ENCODE measurements around the gene MBP.

The MBP gene

DNA sequence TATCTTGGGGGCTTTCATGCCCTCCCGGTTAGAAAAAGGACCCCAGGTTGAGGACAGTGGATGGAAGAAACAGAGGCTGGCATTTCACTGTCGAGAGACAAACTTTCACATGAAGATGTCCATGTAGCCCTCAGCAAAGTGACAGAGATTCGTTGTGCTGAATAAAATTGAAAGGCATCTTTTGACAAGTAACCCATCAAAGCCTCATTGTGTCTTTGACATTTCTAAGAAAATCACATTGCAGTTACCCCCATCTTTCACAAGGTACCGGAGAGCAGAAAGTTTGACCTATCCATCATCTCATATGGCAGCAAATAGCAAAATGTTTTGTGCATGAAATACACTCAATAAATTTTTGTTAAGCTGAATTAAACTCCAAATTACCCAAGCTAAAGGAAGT, 2.0 kb upstream of the MBP start:
- no peak for DNase-seq (ENCODE audit: low read depth in 2 of 3, low spot score in 1 of 3)

DNA sequence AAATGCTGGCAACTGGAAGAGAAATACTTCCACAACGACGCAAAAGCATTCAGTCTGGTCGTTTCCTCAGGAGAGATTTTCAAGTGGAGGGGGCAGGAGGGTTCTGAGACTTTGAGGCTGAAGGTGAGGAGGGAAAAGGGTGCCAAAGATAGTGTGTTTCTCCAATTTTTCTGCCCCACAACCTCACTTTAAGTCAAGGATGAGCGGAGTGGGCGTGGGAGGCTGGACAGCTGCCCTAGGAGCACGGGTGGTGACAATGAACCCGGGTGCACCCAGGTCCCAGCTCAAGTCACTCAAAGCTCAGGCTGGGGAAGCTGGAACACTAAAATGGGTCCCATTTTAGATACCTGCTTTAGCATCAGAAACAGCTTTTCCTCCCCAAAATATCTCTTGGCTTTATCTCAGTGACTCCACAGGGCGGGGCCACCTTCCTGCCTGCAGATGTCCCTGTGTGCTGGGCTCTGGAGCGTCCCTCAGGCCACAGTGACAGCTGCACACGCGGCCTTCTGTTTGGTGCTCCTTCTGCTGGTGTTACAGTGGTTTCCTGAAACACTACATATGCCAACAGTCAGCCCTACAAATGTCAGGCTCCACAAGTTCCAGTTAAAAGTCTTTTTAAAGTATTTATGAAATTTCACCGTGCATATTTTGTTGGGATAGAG, 1.4 kb upstream of the MBP start:
- DNase-seq (ENCODE audit: low read depth in 2 of 3, low spot score in 1 of 3), result no peak

DNA sequence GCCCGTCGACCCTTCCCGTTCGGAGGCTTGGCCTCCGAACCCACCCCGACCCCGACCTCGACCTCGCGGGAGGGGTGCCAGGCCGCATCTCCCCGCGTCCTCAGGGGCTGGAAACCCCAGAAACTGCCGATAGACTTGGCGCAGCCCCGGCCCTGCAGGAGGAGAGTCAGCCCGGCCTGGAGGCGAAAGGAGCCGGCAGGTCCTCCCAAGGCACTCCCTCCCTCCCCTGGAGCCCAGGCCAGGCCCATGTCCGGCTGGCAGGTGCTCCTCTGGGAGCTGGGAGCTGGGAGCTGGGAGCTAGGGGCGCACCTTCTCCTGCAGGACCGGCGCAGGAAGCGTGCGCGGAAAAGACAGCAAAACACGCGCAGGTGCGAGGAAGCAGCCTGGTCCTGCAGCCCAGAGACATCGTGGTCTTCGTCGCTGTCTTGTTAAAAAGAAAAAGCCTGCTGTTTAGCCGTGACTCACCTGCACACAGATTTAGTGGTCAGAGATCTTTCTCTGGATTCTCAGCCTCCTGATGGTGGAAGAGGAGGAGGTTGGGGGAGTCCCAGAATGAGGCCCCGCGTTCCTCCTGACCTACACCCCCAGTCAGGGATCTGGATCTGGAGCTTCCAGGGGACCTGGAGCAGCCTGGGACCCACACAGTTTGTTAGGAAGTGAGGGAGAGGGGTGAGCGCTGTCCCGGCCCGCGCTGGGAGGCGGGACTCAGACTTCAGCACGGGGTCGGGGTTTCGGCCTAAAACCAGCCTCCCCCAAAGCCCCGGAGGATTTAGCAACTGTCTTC, 660 bp upstream of the MBP start:
- DNase-seq (ENCODE audit: low read depth in 2 of 3, low spot score in 1 of 3), result no peak

DNA sequence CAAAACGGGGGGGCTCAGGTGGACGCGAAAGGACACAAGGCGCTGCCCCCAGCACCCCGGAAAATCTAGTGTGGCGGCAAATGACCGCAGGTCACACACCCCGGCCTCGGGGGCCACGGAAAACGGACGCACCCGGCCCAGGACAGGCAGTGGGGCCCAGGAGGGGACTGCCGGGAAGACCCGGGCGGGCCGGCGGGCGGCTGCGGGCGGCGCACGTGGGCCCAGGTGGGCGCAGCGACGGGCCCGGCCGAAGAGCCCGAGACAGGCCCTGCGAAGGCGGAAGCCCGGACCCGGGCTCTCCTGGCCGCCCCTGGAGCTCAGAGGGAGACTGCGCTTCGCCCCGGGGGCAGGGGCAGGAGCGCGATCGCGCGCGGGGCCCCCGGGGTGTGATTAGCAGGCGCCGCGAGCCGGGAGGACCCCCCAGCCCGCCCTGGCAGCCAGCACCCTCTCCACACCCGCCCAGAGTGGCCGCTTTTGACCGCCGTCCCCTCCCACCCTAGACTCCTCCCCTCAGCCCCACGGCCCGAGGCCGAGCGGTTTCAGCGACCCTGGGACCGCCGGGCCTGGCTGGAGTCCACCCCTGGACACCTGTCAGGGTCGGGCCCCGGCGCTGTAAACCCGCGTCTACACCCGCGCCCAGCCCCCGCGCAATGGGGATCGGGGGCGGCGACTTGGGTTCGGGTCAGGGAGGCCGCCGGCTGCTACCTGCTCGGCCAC, 773 bp downstream of the MBP start:
- no peak for DNase-seq (ENCODE audit: low read depth in 2 of 3, low spot score in 1 of 3)

DNA sequence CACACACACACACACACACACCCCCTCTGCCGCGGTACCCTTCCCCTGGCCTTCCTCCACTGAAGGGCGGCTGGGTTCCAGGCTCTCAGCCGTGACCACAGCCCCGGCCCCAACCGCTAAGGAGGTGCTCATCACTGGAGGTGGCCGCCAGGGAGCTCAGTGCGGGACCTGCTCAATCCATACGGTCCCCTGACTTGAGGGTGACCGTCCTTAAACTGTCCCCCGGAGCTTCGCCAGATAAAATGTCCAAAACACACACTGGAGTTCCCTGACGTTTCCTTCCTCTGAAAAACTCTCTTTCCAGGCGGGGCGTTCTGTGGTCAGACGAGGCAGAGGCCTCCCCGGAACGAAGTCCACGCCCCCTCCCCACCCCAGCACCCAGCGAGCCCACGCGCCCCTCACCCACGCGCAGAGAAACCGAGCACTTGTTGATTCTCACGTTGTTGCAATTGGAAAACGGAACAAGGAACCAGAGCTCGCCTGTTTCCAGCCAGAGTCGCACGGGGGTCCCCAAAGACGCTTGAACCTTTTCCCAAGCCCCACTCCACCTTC, 1.4 kb downstream of the MBP start:
- DNase-seq (ENCODE audit: low read depth in 2 of 3, low spot score in 1 of 3), result no peak

DNA sequence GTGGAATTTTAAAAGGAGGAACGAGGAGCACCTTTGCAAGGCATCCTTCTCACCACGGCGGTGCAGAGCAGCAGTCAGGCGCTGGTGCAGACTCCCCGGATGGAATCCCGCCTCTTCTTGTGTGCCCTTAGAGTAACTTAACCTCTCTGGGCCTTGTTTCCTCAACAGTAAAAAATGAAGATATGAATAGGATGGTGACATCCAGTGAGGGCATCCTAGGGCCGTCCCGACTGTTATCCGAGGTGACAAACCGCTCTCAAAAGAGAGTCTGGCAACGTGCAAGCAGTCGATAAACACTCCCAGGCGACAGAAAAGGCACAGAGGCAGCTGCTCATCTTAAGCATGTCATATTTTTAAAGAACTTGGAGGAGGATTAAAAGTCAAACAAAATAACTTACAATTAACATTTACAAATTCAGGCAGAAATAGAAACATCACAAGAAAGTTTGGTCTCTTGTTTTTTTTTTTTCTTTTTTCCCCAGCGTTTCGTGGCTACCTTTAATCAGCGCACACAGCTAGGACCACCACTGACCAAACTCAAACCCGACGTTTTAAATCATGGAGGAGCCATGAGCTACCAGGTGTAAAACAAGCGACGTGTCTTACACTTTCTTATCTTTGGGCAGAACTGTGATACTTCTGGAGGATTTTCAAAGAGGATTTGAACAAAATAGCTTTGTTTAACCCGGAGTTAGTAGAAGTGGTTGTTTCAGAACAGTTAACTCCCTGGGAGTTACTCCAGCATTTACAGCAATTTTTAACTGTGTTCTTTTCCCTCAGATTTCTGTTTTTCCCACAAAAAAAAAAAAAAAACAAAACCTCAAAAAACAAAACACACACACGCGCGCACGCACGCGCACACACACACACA, 2.1 kb downstream of the MBP start:
- no peak for DNase-seq (ENCODE audit: low read depth in 2 of 3, low spot score in 1 of 3)

DNA sequence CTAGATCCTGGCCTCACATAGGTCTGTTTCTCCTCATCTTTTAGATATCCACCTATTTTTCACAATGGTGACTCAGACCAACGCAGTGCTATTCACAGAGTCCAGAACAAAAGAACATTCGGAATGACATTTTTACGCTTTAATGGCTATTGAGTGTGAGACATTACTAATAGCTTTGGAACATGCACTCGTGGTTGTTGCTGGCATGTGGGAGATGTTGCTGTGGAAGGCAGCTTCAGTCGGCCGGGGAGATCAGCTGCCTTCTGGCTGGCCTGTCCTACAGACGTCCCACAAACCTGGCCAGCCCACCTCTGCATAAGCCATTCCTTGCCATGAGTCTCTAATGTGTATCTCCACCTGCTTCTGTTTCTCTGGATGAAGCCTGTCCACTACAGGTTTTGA, 3.4 kb downstream of the MBP start:
- DNase-seq (ENCODE audit: low read depth in 2 of 3, low spot score in 1 of 3), result no peak

DNA sequence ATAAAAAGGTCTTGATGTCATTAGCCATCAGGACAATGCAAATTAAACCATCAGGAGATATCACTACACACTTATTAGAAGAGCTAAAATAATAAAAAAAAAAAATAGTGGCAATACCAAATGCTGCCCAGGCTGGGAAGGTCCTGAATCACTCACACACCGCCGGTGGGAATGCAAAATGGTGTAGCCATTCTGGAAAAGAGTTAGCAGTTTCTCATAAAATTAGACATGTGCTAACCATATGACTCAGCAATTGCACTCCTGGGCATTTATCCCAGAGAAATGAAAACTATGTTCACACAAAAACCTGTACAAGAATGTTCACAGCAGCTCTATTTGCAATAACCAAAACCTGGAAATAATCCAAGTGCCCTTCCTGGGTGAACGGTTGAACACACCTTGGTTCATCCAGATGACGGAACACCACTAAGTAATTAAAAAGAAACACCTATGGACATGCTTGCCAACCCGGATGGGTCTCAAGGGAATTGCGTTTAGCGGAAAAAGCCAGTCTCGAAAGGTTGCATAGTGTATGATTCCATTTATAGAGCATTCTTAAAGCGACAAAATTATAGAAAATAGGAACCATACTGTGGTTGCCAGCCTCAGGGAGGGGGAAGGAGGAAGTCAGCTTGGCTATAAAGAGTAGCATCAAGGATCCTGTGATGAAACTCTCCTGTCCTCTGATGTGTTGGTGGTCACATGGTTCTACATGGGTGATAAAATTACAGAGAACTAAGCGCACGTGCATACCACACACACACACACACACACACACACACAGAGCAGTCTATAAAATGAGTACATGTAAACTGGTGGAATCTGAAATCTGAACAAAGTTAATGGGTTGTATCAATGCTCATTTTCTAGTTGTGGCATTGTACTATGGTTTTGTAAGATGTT, 4.6 kb downstream of the MBP start:
- no peak for DNase-seq (ENCODE audit: low read depth in 2 of 3, low spot score in 1 of 3)

DNA sequence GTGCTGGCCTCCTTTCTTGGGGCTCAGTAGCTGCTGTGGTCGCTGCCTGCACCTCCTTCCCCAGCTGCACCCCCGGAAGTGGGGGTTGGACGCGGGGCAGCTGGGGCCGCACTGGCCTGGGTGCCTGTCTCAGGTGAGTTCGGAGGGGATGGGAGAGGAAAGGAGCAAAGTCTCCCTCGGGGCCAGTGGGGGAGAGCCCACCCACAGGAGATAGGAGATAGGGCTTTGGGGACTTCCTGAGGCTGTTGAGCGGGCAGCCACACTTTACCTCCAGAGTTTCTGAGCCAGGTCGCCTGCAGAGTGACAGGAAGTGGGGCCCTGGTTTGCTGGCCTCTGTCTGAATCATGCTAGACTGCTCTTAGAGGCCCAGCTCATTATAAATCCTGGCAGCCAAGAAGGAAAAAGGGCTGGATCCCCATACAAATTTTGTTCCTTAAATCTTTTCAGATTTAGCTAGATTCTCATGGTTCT, 8.1 kb downstream of the MBP start:
- no peak for DNase-seq (ENCODE audit: low read depth in 2 of 3, low spot score in 1 of 3)

DNA sequence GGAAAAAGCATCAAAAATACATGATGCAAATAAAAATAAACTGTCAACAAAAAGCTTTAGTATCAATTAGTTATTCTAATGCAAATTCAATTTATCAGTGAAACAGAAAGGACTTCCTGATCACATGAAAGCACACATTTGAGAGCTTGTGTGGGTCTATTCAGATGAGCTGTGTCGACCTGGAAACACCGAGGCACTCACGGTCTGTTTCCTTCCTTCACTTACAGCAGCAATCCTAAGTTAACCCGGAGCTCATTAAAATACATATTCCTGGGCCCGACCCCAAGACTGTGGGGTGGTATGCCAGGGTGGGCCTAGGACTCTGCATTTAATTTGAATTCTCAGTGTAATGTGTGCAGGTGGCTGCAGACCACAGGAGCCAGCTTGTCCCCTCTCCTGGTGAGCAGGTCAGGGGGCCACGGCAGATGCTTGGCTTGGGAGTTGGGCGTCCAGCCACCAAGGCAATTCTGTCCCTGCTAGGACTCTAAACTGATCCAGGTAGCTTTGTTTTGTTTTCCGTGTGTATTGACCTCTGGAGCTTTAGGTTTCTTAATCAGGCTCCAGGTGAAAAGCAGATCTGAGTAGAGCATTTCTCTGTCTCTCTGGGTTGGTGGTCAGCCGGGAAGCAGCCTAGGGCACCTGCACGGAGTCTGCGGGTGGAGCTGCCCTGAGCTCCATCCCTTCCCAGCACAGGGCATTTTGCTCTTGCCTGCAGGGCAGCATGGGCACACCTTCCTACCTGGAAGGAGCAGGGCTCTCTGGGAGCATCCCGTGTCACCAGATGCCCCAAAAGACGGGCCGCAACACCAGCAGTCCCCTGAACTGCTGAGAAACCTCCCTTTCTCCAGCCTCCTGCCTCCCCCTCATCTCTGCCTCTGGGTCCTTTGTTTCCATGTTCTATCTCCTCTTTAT, 9.0 kb downstream of the MBP start:
- no peak for DNase-seq (ENCODE audit: low read depth in 2 of 3, low spot score in 1 of 3)

DNA sequence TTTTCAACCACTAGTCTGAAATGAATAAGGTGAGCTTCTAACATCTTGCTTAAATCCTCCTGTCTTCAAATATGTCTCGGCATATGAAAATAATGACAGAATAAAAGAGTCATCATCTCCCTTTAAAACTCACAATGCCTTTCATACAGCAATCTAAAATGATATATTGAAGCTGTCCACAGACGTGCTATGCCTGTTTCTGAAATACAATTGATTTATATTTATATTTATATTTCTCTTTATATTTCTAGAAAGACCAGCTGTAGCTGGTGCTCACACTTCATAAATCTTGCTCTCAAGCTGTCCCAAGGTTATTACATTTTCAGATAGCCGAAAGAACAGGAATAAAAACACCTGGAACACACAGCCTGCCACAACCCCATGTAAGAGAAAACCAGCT, 11.1 kb downstream of the MBP start:
- no peak for DNase-seq (ENCODE audit: low read depth in 2 of 3, low spot score in 1 of 3)

DNA sequence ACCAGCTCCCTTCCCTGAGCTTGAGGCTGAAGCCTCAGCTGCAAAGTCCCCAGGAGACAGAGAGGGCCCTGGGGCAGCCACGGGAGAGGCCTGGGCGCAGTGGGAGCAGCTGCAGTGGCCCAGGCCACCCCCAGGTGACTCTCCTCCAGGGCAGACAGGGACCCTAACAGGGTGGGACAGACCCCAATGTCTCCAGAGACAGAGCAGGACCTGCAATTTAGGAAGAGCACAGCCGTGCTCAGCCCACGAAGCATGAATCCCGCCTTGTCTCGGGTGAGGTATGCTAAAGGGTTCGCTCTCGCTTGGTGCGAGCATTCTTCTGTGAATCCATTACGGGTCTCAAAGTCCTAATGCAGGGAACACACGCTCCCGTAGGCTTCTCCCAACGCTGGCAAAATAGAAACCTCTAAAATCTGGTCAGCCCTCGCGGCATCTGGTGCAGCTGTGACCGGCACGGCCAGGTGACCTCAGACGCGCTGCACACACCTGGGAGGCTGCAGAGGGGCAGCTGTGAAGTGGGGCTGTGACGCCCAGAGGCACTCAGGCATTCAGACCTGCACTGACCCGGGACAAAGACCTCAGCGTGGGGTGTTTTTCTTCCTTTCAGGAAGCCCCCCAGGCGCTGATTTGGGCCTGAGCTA, 12.6 kb downstream of the MBP start:
- no peak for DNase-seq (ENCODE audit: low read depth in 2 of 3, low spot score in 1 of 3)

DNA sequence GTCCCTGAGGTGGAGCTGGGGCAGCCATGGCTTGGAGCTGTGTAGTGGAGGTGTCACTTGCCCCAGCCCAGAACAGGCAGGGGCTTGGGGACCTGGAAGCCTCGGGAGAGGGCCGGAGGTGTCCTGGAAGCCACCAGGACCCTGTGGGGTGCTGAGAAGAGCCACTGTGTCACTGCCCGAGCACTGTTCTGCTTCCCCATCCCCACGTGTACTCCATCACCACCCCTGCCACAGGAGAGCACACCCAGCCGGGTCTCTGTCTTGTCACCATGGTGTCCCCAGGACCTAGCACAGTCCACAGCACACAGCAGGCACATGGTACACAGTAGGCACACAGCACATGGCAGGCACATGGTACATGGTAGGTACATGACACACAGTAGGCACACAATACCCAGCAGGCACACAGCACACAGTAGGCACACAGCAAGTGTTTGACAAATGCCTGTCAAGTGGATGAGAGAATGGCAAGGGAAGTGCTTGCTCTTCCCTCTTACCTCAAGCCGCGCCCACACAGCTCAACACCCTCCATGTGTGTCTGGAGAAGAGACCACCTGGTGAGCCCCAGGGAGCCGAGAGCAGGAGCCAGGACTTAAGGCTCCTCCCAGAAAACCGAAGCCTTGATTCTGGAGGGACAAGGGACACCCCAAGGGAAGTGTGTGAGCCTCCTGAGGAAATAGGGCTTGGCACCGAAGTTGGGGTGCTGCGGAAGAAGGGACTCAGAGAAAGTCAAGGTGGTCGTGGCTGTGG, 13.3 kb downstream of the MBP start:
- no peak for DNase-seq (ENCODE audit: low read depth in 2 of 3, low spot score in 1 of 3)

DNA sequence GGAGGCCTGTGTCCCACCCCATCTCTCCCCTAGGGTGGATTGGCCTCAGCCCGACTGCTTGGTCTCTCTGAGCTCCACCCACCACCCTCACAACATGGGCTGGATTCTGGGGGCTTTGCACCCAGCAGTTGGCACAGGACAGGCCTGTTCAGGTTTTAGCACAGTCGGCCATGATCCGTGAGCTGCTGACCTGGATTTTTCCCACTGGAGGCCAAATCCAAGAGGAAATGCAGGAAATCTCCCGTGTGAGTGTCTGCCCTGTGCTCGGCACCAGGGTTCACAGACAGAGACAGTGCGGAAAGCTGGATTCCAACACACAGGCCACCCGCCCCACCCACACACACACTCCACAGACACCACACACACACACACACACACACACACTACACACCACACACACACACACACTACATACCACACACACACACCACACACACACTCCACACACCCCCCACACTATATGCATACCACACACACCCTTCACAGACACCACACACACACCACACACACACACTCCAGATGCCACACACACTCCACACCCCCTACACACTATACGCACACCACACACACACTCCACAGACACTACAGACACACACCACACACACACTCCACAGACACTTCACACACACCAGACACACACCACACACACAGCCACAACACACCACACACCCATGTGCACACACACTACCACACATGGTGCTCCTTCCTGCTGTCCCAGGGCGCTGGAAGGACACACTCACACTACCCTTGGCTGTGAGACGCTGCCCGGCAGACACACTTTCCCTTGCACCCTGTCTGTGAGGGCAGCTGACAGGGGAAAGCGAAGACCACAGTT, 14.1 kb downstream of the MBP start:
- DNase-seq (ENCODE audit: low read depth in 2 of 3, low spot score in 1 of 3), result no peak

DNA sequence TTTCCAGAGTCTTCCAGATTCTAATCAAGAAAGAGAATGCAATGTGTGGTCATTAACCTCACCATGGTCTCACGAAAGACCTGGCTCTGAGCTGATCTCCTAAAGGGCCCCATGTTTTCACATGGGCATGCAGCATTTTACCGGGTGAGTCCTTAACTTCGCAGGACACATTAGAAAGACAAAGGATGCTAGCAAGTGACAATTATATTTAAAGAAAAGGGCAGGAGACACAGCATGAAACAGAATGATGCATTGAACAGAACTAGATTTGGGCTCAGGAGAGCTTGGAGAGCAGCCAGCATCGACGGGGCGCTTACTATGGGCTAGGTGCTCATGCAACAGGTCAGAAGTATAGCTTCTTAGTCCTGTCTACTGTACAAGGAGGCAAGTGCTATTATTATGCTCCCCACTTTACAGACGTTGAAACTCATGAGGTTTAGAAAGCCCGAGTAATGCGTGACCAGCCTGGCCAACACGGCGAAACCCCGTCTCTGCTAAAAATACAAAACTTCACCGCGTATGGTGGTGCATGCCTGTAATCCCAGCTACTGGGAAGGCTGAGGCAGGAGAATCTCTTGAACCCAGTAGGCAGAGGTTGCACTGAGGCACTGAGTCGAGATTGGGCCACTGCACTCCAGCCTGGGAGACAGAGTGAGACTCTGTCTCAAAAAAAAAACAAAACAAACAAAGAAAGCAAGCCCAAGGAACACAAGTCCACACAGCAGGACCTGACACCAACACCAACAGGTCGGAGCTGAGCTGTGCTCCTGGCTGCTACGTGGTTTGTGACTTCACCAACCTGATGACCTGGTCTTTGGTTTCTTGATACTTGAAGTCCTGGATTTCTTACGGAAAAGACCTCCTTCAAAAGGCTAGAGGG, 16.1 kb downstream of the MBP start:
- DNase-seq (ENCODE audit: low read depth in 2 of 3, low spot score in 1 of 3), result no peak

All from stimulated activated CD4-positive, alpha-beta T cell treated with anti-CD3 and anti-CD28 coated beads, Interleukin-12 subunit alpha, Interleukin-12 subunit beta, amount 100 ng/mL, for 48 hours (primary cell).